Measurements from ENCODE around the gene NUTM2G.
"Not testable (repeated sequence)": the region's sequence is repeated elsewhere in the genome, so short reads cannot be mapped to it uniquely, and the experiment has no call there.

The NUTM2G gene

GRCh38 chr9:96928543-96928942 lies at the start of gene NUTM2G:
Gene NUTM2G (plus strand): TSS chr9:96928843. CDS start chr9:96929025, 182 bp downstream.
- not testable (repeated sequence) for DNase-seq

GRCh38 chr9:96883922-96884321 lies 44.7 kb upstream of the NUTM2G start:
- no peak for DNase-seq

- no peak for DNase-seq
These were observed 44.2 kb upstream of the NUTM2G start for GRCh38 chr9:96884443-96884842.

GRCh38 chr9:96885424-96885823 lies 43.2 kb upstream of the NUTM2G start:
- no peak for DNase-seq

- no peak for DNase-seq
These were observed 40.1 kb upstream of the NUTM2G start for GRCh38 chr9:96888591-96888990.

- DNase-seq, result no peak
These were observed 36.5 kb upstream of the NUTM2G start for GRCh38 chr9:96892131-96892530.

GRCh38 chr9:96900010-96900409 lies 28.6 kb upstream of the NUTM2G start:
- not testable (repeated sequence) for DNase-seq

- DNase-seq, result not testable (repeated sequence)
These were observed 23.5 kb upstream of the NUTM2G start for GRCh38 chr9:96904947-96905722.

- not testable (repeated sequence) for DNase-seq
These were observed 20.2 kb upstream of the NUTM2G start for GRCh38 chr9:96908479-96908878.

GRCh38 chr9:96915539-96915938 lies 13.1 kb upstream of the NUTM2G start:
- DNase-seq, result not testable (repeated sequence)

GRCh38 chr9:96916531-96916930 lies 12.1 kb upstream of the NUTM2G start:
- not testable (repeated sequence) for DNase-seq

- not testable (repeated sequence) for DNase-seq
These were observed 10.1 kb upstream of the NUTM2G start for GRCh38 chr9:96918550-96918949.

GRCh38 chr9:96920803-96921202 lies 7.8 kb upstream of the NUTM2G start:
- DNase-seq, result not testable (repeated sequence)

GRCh38 chr9:96925587-96925986 lies 3.1 kb upstream of the NUTM2G start:
- DNase-seq, result not testable (repeated sequence)

- not testable (repeated sequence) for DNase-seq
These were observed 3.0 kb downstream of the NUTM2G start for GRCh38 chr9:96931665-96932064.

GRCh38 chr9:96934097-96934496 lies 5.5 kb downstream of the NUTM2G start:
- not testable (repeated sequence) for DNase-seq

- not testable (repeated sequence) for DNase-seq
These were observed 6.1 kb downstream of the NUTM2G start for GRCh38 chr9:96934706-96935105.

GRCh38 chr9:96935401-96935800 lies 6.8 kb downstream of the NUTM2G start:
- DNase-seq, result not testable (repeated sequence)

- not testable (repeated sequence) for DNase-seq
These were observed 8.8 kb downstream of the NUTM2G start for GRCh38 chr9:96937442-96937841.

GRCh38 chr9:96938957-96939665 lies 10.5 kb downstream of the NUTM2G start:
- DNase-seq, result not testable (repeated sequence)

GRCh38 chr9:96940982-96941381 lies 12.3 kb downstream of the NUTM2G start:
- DNase-seq, result not testable (repeated sequence)

- DNase-seq, result not testable (repeated sequence)
These were observed 13.0 kb downstream of the NUTM2G start for GRCh38 chr9:96941628-96942027.

- DNase-seq, result not testable (repeated sequence)
These were observed 13.5 kb downstream of the NUTM2G start for GRCh38 chr9:96942181-96942580.

- DNase-seq, result not testable (repeated sequence)
These were observed 20.7 kb downstream of the NUTM2G start for GRCh38 chr9:96949346-96949745.
